Stimulated activated CD4-positive, alpha-beta T cell treated with anti-CD3 and anti-CD28 coated beads, Interleukin-15, amount 100 ng/mL, for 1 hour (primary cell): ENCODE measurements around the gene MEGF6.

Experiments used
- DNase-seq, 2 donors: peaks; one replicate each; pipeline ENCODE4 v3.0.0-alpha.2; 2020; ENCODE audit warnings: low read depth in 1 of 2, low spot score in 1 of 2

Gene MEGF6

DNA sequence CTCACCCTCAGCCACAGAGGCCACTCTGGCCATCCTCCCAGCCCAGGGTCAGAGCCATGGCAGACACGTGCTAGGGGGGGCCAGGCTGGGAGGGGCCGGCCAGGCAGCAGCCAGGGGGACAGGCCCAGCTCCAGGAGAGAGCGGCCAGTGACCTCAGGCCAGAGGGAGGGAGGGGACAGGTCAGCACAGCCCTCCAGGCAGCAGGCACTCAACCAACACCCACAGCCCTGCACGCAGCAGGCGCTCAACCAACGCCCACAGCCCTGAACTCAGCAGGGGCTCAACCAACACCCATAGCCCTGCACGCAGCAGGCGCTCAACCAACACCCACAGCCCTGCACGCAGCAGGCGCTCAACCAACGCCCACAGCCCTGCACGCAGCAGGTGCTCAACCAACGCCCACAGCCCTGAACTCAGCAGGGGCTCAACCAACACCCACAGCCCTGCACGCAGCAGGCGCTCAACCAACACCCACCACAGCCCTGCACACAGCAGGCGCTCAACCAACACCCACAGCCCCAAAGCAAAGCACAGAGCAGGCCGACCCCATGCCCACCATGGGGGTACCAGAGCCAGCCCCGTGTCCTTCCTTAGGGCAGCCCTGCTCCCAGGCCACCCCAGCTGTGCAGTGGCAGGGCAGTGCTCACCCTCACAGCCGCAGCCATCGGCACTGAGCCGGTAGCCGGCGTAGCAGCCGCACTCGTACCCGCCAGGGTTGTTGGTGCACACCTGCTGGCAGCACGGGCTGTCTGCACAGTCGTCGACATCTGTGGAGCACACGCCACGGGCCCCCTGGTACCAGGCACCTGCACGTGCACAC lies 101.0 kb downstream of the MEGF6 start:
- DNase-seq: no peak

DNA sequence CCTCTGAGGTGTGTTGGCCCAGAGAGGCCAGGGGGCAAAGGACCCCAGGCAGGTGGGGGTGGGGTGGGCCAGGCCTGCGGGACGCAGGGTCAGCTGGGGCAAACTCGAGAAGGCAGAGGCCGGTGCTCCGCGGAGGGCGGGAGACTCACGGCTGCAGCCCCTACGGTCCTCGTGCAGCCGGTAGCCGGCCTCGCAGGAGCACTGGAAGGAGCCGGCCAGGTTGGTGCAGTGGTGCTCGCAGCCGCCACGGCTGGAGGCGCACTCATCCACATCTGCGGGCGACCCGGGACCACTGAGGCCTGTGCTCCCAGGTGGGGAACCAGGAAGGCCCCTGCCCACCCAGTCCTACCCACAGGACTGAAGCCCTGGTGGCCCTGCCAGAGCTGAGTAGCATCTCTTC lies 101.6 kb downstream of the MEGF6 start:
- DNase-seq: no peak

DNA sequence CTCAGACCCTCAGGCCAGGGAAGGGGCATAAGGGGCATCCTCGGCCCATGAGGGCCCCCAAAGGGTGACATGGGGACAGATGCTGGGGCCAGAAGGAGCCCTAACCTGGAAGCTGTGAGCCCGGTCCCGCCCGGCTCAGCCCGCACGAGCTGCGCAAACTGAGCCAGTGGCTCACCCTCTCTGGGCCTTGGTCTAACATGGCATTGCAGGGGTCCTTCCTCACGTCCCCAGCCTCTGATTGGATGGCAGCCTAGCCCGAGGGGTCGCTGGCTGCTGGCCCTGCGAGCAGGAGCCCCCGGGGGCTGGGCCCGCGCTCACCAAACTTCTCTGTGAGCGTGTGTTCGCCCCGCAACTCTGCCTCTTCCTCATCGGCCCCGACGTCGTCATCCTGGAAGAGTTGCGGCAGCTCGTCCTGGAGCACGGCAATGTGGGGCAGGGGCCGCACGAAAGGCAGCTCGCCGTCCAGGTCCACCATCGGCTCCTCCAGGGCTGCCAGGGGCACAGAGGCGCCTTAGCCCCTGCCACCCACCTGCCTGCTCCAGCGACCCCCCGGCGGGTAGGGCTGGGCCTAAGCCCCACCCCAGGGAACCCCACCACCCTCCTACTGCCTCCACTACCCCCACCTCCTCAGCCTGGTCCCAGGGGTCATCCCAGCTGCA lies 102.4 kb downstream of the MEGF6 start:
- no peak for DNase-seq

DNA sequence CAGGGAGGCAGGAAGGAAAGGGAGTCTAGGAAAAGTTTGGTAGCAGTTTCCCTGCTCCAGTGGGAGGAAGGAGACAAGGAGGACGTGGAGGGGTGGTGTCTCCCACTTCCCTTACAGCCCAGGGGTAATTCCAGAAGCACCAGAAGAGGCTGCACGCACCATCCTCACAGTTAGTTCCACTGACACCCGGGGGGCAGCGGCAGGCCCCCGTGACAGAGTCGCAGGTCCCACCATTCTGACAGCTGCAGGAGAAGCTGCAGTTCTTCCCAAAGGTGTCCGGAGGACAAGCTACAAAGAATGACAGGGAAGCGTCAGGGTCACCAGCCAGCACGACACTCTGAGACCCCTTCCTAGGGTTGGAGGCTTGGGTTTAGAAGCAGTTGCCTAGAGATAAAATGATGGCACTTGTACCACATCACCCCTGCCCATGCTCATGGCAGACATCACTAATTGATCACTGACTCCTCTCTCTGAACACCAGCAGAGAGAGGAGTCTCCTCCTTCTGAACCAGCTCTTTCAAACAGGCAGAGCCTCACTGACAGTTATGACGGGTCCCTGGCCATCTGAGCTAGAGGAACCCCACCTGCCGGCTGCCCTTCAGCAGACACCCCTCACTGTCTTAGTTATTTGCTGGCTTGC lies 103.6 kb downstream of the MEGF6 start:
- no peak for DNase-seq

DNA sequence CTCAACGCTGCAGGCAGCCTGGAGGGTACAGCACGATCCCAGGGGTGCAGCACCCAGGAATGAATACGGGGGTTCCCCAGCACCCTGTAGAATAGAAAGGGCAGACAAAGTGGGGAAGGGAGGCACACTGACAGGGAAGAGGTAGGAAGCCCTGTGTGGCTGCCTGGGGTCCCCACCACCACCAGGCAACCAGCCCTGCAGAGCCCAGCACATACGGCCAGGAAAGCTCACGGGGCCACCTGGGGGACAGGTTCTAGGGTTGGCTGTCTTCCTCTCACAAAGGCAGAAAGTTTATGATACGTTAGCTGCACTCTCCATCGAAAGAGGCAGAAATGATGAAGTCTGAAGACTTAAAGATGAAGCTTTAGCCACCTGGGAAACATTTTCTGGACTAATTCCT lies 104.4 kb downstream of the MEGF6 start:
- no peak for DNase-seq

DNA sequence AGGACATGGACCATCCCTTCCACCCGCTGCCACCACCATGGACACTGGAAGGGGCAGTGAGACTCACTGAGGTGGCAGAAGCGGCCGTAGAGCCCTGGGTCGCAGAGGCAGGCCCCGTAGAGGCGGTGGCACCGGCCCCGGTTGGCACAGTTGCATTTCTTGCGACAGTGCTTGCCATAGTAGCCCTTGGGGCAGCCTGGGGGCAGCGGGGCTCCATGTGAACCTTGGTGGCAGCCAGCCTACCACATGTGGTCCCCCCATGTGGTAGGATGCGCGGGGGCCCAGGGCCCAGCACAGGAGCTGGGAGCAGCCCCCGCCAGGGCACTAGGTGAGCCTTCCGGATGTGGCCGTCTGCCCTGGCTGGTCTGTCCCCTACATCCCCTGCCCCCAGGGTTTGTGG lies 105.3 kb downstream of the MEGF6 start:
- DNase-seq: no peak

DNA sequence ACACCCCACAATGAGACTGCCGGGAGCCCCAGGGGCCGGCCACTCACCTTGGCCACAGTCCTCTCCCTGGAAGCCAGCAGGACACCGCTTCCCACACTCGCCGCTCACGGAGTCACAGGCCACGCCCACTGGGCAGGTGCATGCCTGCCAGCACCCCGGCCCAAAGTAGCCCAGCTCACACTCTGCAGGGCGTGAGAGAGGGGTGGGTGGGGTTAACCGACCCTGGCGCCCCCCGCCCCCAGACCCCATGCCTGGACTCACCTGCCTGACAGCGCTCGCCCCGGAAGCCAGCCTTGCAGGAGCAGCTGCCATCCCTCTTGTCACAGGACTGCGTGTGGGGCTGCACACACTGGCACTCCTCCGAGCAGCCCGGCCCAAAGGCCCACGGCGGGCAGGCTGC lies 106.1 kb downstream of the MEGF6 start:
- no peak for DNase-seq

DNA sequence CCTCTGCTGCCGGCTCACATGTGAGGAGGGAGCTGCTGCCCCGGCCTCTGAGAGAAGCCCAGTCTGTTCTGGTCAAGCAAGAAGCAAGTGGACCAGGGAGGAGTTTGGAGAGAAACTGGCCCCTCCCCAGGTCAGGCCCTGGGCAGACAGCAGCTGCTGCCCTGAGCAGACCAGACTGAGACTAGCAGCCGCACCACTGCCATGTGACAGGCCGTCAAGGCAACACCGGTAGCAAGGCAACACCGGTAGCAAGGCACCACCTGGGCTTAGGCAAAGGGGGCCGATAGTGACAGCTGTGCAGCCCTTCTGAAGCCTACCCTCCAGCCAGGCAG lies 106.5 kb downstream of the MEGF6 start:
- no peak for DNase-seq

DNA sequence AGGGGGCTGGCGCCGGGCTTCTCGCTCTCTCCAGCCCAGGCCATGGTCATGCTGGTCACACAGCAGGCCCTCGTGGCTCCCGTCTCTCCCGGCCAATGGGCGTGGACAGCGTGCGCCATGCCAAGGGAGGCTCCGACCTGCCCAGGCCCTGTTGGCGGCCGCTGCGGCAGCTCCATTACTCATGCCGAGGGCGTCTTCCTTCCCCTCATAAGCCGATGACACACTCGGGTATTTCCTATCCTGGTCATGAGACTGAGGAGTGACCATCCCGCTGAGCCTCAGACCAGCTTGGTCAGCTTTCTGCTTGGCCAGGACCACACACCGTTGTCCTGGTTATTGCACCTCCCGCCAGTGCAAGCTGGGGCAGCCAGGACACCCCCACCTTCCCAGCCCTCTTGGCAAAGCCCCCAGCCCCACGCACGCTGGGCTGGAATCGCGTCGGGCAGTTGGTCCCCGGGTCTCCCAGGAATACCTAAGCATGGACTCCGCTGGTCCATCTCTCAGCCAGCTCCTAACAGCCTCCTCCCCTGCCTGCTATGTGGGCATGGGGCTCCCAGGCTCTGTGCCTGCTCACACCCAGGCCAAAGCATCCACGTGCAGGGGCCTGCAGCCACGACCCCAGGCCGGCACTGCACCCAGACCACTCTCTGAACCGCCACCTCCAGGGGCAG lies 107.0 kb downstream of the MEGF6 start:
- no peak for DNase-seq

DNA sequence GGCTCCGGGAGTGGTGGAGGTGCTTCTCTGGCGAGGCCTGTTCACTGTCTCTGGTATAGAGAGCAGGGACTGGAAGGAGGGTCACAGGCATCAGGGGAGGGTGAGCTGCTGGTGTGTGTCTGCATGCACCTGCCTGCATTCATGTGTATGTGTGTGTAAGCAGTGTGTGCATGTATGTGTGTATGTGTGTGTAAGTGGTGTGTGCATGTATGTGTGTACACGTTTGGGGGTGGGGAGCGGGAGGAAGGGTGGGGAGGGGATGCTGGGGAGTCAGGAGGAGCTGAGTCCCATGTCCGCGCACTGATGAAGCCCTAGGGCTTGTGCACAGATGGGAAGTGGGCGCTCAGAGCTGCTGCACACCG lies 107.8 kb downstream of the MEGF6 start:
- no peak for DNase-seq

DNA sequence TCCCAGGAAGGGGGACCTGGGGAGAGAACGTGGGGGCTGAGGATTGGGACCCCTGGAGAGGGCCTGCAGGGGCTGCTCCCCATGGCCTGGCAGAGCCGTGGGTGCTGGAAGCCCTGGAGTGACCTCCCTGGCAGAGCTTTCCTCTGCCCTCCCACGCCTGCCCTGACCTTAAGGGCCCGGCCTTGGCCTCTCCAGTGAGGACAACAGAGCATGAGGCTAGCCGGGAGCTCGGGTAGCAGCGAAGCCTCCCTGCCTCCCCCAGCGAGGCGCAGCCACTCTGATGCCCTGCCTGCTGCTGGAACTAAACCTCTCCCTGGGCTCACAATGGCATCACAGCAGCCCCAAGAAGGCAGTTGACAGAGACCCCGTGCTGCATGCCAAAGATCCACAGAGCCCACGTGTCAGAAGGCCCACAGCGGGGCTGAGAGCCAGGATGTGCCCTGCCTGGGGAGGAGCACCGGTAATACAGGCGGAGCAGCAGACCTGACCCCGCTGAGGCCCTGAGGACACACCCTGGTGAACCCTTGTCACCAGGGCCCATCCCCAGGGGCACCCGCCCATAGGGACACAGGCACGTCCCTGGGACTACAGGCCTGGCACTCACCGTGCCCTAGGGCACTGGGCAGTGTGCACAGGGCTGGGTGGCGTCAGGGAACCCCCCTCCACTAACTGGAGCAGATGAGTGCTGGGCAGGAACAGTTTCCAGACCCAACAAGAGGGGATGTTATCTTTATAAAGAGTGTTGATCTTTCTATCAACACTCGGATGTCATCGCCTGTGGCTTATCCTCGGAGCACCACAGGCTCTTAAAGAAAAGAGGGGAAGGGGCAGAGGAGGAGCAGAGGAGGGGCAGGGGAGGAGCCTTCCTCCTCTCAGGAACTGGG lies 108.4 kb downstream of the MEGF6 start:
- no peak for DNase-seq

DNA sequence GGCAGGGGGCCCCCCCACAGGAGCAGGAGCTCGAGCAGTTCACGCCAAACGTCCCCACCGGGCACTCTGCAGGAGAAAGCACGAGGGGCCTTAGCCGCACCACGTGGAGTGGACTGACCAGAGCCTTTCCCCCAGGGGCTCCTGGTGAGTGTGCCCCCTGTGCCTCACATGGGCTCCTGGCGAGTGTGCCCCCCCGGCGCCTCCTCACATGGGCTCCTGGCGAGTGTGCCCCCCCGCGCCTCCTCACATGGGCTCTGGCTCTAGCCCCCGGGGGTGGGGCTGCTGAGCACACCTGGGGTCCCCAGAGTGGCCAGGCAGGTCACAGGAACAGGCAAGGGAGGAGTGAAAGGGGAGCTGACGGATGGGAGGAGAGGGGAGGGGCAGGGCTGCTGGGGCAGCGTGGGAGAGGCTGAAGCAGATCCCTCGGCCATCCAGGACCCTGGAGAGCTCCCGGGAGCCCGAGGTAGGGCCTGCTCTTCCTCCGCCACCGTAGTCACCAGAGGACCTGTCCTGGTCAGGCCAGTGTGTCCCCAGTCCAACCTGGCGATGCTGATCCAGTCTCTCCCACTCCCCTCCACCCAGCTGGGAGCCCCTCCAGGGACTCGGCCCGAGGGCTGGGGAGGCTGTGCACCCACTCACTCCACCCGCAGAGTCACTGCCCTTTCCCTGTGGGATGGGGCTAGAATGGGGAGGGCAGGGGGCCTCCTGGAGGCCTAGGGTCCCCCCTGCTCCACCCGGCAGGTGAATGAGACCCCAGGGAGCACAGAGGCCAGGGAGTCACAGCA lies 109.3 kb downstream of the MEGF6 start:
- DNase-seq: no peak

DNA sequence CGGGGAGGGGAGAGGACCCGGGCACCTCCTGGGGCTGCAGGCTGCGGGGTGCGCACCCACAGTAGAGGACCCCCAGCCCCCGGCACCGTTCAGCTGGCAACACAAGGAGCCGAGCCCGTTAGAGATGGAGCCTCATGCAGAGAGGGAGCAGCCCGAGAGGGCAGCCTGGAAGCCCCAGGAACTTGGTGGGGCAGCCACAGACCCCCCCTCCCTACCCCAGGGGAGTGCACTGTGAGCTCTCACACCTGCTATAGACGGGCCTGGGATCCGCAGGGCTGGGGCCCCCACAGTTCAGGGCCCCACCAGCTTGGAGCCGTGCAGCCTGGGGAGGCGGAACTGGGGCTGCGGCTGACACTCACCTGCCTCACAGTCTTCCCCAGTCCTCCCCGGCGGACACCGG lies 109.9 kb downstream of the MEGF6 start:
- DNase-seq: no peak

DNA sequence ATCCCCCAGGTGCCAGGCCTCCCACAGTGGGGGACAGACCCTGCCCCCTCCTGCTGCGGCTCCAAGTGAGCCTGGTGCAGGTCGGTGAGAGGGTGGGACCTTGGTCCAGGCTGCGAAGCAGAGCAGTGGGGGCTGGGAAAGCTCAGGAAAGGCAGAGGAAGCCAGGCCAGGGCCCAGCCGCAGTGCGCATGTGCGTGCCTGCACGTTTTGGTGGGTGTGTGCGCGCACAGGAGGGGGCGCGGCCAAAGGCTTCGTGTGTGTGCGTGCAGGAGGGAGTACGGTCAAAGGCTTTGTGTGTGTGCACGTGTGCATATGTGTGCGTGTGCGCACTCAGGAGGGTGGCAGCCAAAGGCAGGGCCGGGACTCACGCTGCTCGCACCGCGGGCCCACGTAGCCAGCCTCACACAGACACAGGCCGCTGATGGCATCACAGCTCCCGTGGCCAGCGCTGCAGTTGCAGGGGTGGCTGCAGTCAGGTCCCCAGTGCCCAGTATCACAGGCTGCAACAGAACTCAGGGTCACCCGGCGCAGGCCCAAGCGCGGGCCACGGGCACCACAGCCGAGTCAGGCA lies 111.0 kb downstream of the MEGF6 start:
- DNase-seq: no peak

DNA sequence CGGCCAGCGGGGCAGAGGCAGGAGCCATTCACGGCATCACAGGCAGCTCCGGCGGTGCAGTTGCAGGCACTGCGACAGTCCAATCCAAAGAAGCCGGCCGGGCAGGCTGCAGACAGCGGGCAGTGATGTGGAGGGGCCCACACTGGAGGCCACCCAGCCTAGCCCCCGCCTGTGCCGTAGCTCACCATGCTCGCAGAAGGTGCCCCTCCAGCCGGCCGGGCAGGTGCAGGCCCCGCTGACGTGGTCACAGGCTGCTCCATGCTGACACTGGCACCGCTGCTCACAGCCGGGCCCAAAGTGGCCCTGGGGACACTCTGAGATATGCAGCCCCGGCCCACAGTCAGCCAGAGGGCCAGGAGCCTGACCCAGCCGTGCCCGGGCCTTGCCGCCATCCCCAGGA lies 111.7 kb downstream of the MEGF6 start:
- no peak for DNase-seq

DNA sequence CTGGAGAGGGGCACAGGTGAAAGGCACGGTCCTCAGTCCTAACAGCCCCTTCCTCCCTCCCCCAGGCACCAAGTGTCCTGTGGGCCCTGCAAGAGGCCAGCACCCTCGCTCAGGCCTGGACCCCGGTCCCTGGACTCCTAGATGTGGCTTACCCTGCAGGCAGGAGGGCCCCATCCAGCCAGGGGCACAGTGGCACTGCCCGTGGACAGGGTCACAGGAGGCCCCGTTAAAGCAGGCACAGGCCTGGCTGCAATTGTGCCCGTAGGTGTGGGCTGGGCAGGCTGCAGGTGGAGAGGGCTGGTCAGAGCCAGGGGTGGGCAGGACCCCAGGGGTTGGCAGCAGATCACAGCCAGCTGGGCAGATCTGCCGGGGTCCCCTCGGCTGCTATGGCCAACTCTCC lies 112.3 kb downstream of the MEGF6 start:
- DNase-seq: no peak

DNA sequence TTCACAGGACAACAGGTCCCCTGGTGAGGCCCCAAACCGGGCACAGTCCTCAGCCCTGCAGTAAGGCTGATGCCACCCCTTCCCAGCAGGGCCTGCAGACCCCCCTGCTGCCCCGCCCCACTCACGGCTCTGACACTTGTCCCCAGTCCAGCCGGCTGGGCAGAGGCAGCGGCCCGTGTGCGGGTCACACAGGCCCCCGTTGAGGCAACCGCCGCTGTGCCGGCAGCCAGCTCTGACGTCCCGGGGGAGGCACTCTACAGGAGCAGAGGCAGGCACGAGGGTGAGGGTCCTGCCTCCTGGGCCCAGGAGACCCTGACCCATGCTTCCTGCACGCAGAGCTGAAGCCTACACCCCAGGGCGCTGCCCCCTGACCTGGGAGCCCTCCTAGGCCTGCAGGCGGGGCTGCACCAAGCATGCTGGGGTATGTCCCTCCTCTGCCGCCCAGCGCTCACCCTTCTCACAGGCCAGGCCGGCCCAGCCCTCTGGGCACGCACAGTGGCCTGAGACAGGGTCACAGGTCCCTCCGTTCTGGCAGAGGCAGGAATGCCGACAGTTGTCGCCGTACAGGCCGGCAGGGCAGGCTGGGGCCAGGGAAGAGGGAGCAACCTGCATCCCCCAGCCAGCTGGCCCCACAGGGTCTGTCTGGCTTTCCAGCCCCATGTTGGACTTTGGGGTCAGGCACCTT lies 112.9 kb downstream of the MEGF6 start:
- DNase-seq: no peak

DNA sequence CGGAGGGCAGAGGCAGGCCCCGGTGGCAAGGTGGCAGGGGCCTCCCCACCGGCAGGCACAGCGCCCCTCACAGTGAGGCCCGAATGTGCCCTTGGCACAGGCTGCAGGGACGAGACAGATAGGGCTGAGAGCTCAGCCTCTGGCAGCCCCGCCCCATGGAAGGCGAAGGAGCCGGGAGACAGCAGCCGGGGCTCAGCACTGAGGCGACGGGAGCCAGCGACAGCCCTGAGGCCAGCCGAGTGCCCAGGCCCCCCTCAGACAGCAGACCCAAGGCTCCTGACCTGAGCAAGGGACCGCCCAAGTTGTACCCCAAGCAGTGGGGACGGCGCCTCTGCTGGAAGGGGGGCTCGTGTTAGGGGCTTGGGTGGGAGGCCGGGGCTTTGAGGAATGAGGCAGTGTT lies 113.8 kb downstream of the MEGF6 start:
- no peak for DNase-seq

DNA sequence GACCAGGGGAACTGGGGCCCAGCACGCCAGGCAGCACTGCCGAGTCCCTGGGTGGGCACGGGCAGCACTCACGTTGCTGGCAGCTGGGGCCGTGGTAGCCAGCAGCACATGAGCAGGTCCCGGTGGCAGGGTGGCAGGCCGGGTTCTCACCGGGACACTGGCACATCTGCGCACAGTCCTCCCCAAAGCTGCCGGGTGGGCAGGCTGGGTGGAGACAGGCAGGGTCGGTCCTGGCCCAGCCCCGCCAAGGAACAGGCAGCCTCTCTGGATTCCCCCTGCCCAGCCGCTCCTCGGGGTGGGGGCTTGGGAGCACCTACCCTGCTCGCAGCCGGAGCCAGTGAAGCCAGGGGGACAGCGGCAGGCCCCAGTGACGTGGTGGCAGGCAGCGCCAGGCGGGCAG lies 114.4 kb downstream of the MEGF6 start:
- DNase-seq: no peak
